Measurements from ENCODE around the gene KLHL21. TPM values are rescaled to one million over a fixed set of nuclear protein-coding genes. Genes with fewer than 3 reads are reported as not detected.

Gene KLHL21
- total RNA-seq, 1 experiment from 2014 or later, result 27.5 TPM

DNA sequence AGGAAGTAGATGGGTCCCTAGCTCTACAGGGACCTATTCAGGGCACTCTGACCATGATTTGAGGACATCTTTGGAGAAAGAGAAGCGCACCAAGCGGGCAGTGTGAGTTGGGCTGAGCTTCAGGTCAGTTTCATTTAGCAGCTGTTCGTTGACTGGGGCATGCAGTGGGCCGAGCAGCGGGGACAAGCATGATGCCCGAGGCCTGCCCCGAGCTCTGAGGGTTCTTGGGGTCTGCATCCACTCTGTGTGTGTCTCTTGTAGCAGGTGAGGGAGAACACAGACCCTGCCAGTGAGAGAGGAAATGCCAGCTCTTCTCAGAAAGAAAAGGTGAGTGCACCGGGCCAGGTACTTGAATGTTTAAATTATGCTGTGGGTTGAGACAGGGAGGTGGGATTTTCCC, 27.4 kb upstream of the KLHL21 start:
- POLR2A ChIA-PET, result no interaction called here
- H3K4me2 ChIP-seq (ENCODE audit: low read length), result no peak overlapping the region
- no peak overlapping the region for H3K9ac ChIP-seq (ENCODE audit: low read length)
- no peak overlapping the region for H3K27ac ChIP-seq (ENCODE audit: low read depth, low read length)
- RAD21 ChIA-PET (ENCODE audit: low non-redundant PET in 1 of 2, low total read pairs in 2 of 2, uncharacterized antibody in 2 of 2, unreplicated experiment in 2 of 2), result interaction anchor here in 1 of 2 experiments (0.6 kb wide), 1 partner anchor 26 kb away, joined by 3 read pairs; no protein-coding TSS in a partner anchor
- BruUV-seq (replicated peaks), result no TSS peak
- H2AFZ ChIP-seq (ENCODE audit: low read depth, low read length, poor library complexity, severe bottlenecking), result no peak overlapping the region
- intact Hi-C loops (cut with micrococcal nuclease), result no loop called here
- no peaks in the 10 kb centered on the region for H3K9me3 ChIP-seq (ENCODE audit: control insufficient read depth in 1 of 2, insufficient read depth in 1 of 2, low read depth in 1 of 2, low read length in 2 of 2)
- H4K20me1 ChIP-seq (ENCODE audit: insufficient read depth), result no peaks in the 10 kb centered on the region
- no peak for DNase-seq (ENCODE audit: low read depth, low spot score)
- CTCF ChIA-PET, result no interaction called here
- TF ChIP-seq POLR2AphosphoS5 (IDR thresholded peaks at IDR 0.05; ENCODE audit: low read depth, low read length) (no peak), FOSL1 (IDR thresholded peaks at IDR 0.05; ENCODE audit: low read depth) (no peak), JUND (IDR thresholded peaks at IDR 0.05) (no peak), ZBTB33 (IDR thresholded peaks at IDR 0.05; ENCODE audit: extremely low read depth, insufficient replicate concordance, low read length) (no peak), EGR1 (IDR thresholded peaks at IDR 0.05; ENCODE audit: low read depth) (no peak), CBX3 (IDR thresholded peaks at IDR 0.05; ENCODE audit: low read depth) (no peak), RAD21 (IDR thresholded peaks at IDR 0.05; ENCODE audit: low read depth) (no peak), ZFX (IDR thresholded peaks at IDR 0.05) (no peak), EZH2phosphoT487 (IDR thresholded peaks at IDR 0.05; ENCODE audit: borderline replicate concordance) (no peak), TCF7L2 (IDR thresholded peaks at IDR 0.05; ENCODE audit: borderline replicate concordance, extremely low read depth, insufficient read depth, insufficient read length) (no peak), POLR2A (IDR thresholded peaks at IDR 0.05; ENCODE audit: borderline replicate concordance, extremely low read depth, insufficient read depth, insufficient read length) (no peak), ELF1 (IDR thresholded peaks at IDR 0.05; ENCODE audit: borderline replicate concordance, low read depth) (no peak), SRF (IDR thresholded peaks at IDR 0.05; ENCODE audit: low read depth) (no peak)
- TF ChIP-seq, protein P1, sequence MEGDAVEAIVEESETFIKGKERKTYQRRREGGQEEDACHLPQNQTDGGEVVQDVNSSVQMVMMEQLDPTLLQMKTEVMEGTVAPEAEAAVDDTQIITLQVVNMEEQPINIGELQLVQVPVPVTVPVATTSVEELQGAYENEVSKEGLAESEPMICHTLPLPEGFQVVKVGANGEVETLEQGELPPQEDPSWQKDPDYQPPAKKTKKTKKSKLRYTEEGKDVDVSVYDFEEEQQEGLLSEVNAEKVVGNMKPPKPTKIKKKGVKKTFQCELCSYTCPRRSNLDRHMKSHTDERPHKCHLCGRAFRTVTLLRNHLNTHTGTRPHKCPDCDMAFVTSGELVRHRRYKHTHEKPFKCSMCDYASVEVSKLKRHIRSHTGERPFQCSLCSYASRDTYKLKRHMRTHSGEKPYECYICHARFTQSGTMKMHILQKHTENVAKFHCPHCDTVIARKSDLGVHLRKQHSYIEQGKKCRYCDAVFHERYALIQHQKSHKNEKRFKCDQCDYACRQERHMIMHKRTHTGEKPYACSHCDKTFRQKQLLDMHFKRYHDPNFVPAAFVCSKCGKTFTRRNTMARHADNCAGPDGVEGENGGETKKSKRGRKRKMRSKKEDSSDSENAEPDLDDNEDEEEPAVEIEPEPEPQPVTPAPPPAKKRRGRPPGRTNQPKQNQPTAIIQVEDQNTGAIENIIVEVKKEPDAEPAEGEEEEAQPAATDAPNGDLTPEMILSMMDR (IDR thresholded peaks at IDR 0.05 in 2 of 3, conservative IDR thresholded peaks at IDR 0.05 in 1 of 3; ENCODE audit: borderline replicate concordance in 1 of 3, insufficient read depth in 1 of 3, low read depth in 2 of 3, low read length in 2 of 3), result no peak
- no peak for ATAC-seq
- peaks cover 29% of the 10 kb centered on the region for H3K79me2 ChIP-seq (ENCODE audit: insufficient read depth, low read length)
- peaks cover 0 to 7% of the 10 kb centered on the region in 2 experiments; a peak in 2 of 4 replicates for H3K4me1 ChIP-seq (ENCODE audit: control insufficient read depth in 1 of 2, insufficient read depth in 2 of 2, low read length in 2 of 2)
- H3K9me2 ChIP-seq (ENCODE audit: insufficient read depth), result no peaks in the 10 kb centered on the region
- no peaks in the 10 kb centered on the region for H3K27me3 ChIP-seq (ENCODE audit: insufficient read depth, low read length)
- no peak overlapping the region for H3K4me3 ChIP-seq (replicated peaks in 1 of 2; ENCODE audit: low read depth in 1 of 2, low read length in 2 of 2)
- peaks cover 13 to 21% of the 10 kb centered on the region in 2 experiments; a peak in 3 of 4 replicates for H3K36me3 ChIP-seq (ENCODE audit: control insufficient read depth in 1 of 2, insufficient read depth in 2 of 2, low read length in 2 of 2)
